Fibroblast of skin of abdomen (primary cell): Measurements from ENCODE around the gene GFRA1. TPM values are rescaled to one million over a fixed set of nuclear protein-coding genes. Genes with fewer than 3 reads are reported as not detected.

Experiments used
- DNase-seq: peaks from one replicate; pipeline ENCODE4 v3.0.0-alpha.2; 2013
- polyA plus RNA-seq, 2 experiments: library from polyadenylated mRNA; unstranded; fragments of 120-200 nt; gene quantifications; one replicate each; pipeline ENCODE4 v1.2.1, GENCODE V29; 2013; ENCODE audit not compliant: insufficient read length in 2 of 2

The GFRA1 gene
- polyA plus RNA-seq (2013, experiment 1 of 2; ENCODE audit: insufficient read length): 5.3 TPM
- 4.8 TPM for polyA plus RNA-seq (2013, experiment 2 of 2; ENCODE audit: insufficient read length)

- no peak for DNase-seq
Measured at GRCh38 chr10:116272440-116273283, at the start of gene GFRA1. Gene GFRA1 (minus strand): TSS chr10:116273206. CDS start chr10:116272029, 1,177 bp downstream.

GRCh38 chr10:116316503-116316902 lies 43.5 kb upstream of the GFRA1 start:
- no peak for DNase-seq

GRCh38 chr10:116312548-116312947 lies 39.5 kb upstream of the GFRA1 start:
- DNase-seq: no peak

GRCh38 chr10:116311706-116312490 lies 38.9 kb upstream of the GFRA1 start:
- DNase-seq: peak; percentile 6

GRCh38 chr10:116311016-116311415 lies 38.0 kb upstream of the GFRA1 start:
- DNase-seq: no peak

GRCh38 chr10:116307455-116307854 lies 34.4 kb upstream of the GFRA1 start:
- no peak for DNase-seq

GRCh38 chr10:116306847-116307246 lies 33.8 kb upstream of the GFRA1 start:
- DNase-seq: no peak

- DNase-seq: no peak
Measured at GRCh38 chr10:116304923-116305322, 31.9 kb upstream of the GFRA1 start.

- peak; percentile 17 for DNase-seq
Measured at GRCh38 chr10:116300542-116300941, 27.5 kb upstream of the GFRA1 start.

GRCh38 chr10:116298586-116298985 lies 25.6 kb upstream of the GFRA1 start:
- DNase-seq: no peak

- DNase-seq: no peak
Measured at GRCh38 chr10:116296291-116296721, 23.3 kb upstream of the GFRA1 start.

- DNase-seq: no peak
Measured at GRCh38 chr10:116292493-116292892, 19.5 kb upstream of the GFRA1 start.

- no peak for DNase-seq
Measured at GRCh38 chr10:116289652-116290051, 16.6 kb upstream of the GFRA1 start.

GRCh38 chr10:116287906-116288501 lies 15.0 kb upstream of the GFRA1 start:
- peak; percentile 57 for DNase-seq

- DNase-seq: no peak
Measured at GRCh38 chr10:116286626-116287200, 13.7 kb upstream of the GFRA1 start.

GRCh38 chr10:116281775-116282174 lies 8.8 kb upstream of the GFRA1 start:
- DNase-seq: peak; percentile 19

- DNase-seq: peak; percentile 39
Measured at GRCh38 chr10:116278846-116279245, 5.8 kb upstream of the GFRA1 start.

GRCh38 chr10:116276981-116277380 lies 4.0 kb upstream of the GFRA1 start:
- DNase-seq: no peak

GRCh38 chr10:116274064-116274904 lies 1.3 kb upstream of the GFRA1 start:
- peak; percentile 27 for DNase-seq

GRCh38 chr10:116271593-116272439 lies 1.2 kb downstream of the GFRA1 start:
- DNase-seq: no peak
